Fibroblast of villous mesenchyme (primary cell): ENCODE data around the gene TRAPPC1. TPM values are rescaled to one million over a fixed set of nuclear protein-coding genes. Genes with fewer than 3 reads are reported as not detected.

ENCODE experiments used
- DNase-seq: peaks from one replicate; pipeline ENCODE4 v3.0.0-alpha.2; 2010; ENCODE audit warnings: low read depth
- H3K4me3 ChIP-seq: 2 replicates; pipeline ENCODE4 v1.5.1; 2011; ENCODE audit warnings: low read depth, mild to moderate bottlenecking, low read length
- total RNA-seq: library from RNA; depleted of rRNA; stranded (reverse); fragments of >200 nt; gene quantifications from 2 replicates; pipeline ENCODE4 v1.2.3, GENCODE V29; 2012
- TF ChIP-seq, protein P1 (sequence below): IDR thresholded peaks from 2 replicates; pipeline ENCODE4 v1.5.1; 2012; ENCODE audit warnings: low read depth, mild to moderate bottlenecking, low read length; ENCODE audit not compliant: insufficient read depth

Gene TRAPPC1
- total RNA-seq, 1 donor = 42.7 TPM

GRCh38 chr17:7886227-7887037 lies 45.3 kb downstream of the TRAPPC1 start:
- TF ChIP-seq, protein P1, sequence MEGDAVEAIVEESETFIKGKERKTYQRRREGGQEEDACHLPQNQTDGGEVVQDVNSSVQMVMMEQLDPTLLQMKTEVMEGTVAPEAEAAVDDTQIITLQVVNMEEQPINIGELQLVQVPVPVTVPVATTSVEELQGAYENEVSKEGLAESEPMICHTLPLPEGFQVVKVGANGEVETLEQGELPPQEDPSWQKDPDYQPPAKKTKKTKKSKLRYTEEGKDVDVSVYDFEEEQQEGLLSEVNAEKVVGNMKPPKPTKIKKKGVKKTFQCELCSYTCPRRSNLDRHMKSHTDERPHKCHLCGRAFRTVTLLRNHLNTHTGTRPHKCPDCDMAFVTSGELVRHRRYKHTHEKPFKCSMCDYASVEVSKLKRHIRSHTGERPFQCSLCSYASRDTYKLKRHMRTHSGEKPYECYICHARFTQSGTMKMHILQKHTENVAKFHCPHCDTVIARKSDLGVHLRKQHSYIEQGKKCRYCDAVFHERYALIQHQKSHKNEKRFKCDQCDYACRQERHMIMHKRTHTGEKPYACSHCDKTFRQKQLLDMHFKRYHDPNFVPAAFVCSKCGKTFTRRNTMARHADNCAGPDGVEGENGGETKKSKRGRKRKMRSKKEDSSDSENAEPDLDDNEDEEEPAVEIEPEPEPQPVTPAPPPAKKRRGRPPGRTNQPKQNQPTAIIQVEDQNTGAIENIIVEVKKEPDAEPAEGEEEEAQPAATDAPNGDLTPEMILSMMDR = peak; percentile 10
- peak; percentile 33 for DNase-seq
- H3K4me3 ChIP-seq = peak overlapping the region; percentile 86

GRCh38 chr17:7885367-7886226 lies 46.1 kb downstream of the TRAPPC1 start:
- TF ChIP-seq, protein P1 = no peak
- peak; percentile 37 for DNase-seq
- H3K4me3 ChIP-seq = peak overlapping the region; percentile 86

GRCh38 chr17:7884581-7885366 lies 47.0 kb downstream of the TRAPPC1 start:
- TF ChIP-seq, protein P1 = no peak
- H3K4me3 ChIP-seq = peak overlapping the region; percentile 86
- no peak for DNase-seq

GRCh38 chr17:7883781-7884386 lies 47.9 kb downstream of the TRAPPC1 start:
- TF ChIP-seq, protein P1 = no peak
- DNase-seq = peak; percentile 20
- H3K4me3 ChIP-seq = peak overlapping the region; percentile 86

DNA sequence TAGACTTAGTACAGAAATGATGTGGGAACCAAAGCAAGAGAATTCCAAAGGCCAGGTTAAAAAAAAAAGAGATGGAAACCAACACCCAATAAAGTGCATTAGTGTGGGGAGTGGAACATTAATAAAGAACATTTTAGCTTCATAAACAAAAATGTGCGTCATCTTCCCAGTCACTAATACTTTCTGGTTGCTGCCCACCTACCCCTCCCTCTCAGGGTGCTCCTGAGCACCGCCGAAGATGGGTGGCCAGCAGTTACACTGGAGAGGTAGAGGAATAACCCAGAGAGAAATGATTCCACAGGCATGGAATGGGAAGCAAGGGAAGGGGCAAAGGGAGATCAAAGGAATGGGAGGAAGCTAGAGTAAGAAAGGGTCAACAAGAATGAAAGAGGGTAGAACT lies 49.1 kb downstream of the TRAPPC1 start:
- DNase-seq = no peak
- peak overlapping the region; percentile 18 for H3K4me3 ChIP-seq
- TF ChIP-seq, protein P1 = no peak

GRCh38 chr17:7882068-7882467 lies 49.7 kb downstream of the TRAPPC1 start:
- H3K4me3 ChIP-seq = no peak overlapping the region
- no peak for DNase-seq
- TF ChIP-seq, protein P1 = no peak
